ENCODE measurements around the gene ZCWPW1. TPM values are rescaled to one million over a fixed set of nuclear protein-coding genes. Genes with fewer than 3 reads are reported as not detected.

The ZCWPW1 gene
- total and polyA plus RNA-seq, 2 of the 13 experiments (the other 11 are each of a cell fraction or from before 2014, with no cell fraction given): 2.4 to 2.5 TPM

DNA sequence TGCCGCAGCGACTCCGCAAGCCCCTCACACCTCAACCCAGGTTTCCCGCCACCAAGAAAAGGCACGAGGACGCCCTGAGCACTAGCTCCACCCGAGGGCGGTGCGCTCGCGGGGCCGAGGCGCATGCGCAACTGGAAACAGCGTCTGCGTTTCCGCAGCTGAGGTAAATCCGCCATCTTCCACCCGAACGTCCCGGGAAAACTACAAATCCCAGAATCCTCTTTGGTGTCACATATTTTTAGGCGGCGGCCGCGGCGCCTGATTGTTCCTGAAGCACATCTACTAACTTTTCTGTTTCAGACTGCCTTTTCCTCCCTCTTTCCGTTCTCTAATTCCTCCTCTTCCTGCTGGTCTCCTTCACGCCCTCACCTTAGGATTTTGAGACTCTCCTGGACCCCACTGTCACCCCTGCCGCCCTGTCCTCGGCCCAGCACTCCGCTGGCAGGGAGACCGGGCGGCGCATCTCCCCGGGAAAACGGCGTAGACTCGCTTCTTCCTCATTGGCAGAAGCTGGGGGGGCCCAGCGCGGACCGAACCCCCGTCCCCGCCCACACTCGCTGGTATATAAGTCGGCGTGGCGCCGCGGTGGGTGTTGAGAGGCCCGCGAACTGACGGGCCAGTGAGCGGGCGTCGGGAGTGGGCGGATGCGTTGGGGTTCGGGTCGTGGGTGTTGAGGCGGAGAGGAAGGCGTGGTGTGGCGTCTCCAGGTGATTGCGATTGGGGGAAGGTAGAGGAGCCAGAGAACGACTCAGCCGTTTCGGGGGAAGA, at the start of gene ZCWPW1 (continued):
- TF ChIP-seq RNF219 (CRISPR knock-in tag; IDR thresholded peaks at IDR 0.05): no peak
- peak; percentile 89 for TF ChIP-seq RNF2 (conservative IDR thresholded peaks at IDR 0.05; ENCODE audit: low read depth)
- TF ChIP-seq IRF2 (CRISPR knock-in tag; IDR thresholded peaks at IDR 0.05): no peak; the same call in none of the 2 replicates
- no peak for TF ChIP-seq SAFB2 (CRISPR knock-in tag; IDR thresholded peaks at IDR 0.05; ENCODE audit: borderline replicate concordance, low read depth)
- TF ChIP-seq MTA3 (CRISPR knock-in tag; IDR thresholded peaks at IDR 0.05): no peak
- TF ChIP-seq NFE2L1 (CRISPR knock-in tag; IDR thresholded peaks at IDR 0.05; ENCODE audit: borderline replicate concordance): no peak; the same call in 1 of the 2 replicates
- TF ChIP-seq ZNF296 (CRISPR knock-in tag; conservative IDR thresholded peaks at IDR 0.05): no peak
- TF ChIP-seq ZMYM3 (CRISPR knock-in tag; IDR thresholded peaks at IDR 0.05): 0 out of 2 replicates have a peak, but pooled peaks have one; percentile 22
- TF ChIP-seq, protein P1, sequence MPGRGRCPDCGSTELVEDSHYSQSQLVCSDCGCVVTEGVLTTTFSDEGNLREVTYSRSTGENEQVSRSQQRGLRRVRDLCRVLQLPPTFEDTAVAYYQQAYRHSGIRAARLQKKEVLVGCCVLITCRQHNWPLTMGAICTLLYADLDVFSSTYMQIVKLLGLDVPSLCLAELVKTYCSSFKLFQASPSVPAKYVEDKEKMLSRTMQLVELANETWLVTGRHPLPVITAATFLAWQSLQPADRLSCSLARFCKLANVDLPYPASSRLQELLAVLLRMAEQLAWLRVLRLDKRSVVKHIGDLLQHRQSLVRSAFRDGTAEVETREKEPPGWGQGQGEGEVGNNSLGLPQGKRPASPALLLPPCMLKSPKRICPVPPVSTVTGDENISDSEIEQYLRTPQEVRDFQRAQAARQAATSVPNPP (CRISPR knock-in tag; IDR thresholded peaks at IDR 0.05): peak; percentile 27; the same call in 1 of the 2 replicates
- TF ChIP-seq DPF2 (CRISPR knock-in tag; IDR thresholded peaks at IDR 0.05; ENCODE audit: borderline replicate concordance, low read depth): no peak
- TF ChIP-seq, protein P2, sequence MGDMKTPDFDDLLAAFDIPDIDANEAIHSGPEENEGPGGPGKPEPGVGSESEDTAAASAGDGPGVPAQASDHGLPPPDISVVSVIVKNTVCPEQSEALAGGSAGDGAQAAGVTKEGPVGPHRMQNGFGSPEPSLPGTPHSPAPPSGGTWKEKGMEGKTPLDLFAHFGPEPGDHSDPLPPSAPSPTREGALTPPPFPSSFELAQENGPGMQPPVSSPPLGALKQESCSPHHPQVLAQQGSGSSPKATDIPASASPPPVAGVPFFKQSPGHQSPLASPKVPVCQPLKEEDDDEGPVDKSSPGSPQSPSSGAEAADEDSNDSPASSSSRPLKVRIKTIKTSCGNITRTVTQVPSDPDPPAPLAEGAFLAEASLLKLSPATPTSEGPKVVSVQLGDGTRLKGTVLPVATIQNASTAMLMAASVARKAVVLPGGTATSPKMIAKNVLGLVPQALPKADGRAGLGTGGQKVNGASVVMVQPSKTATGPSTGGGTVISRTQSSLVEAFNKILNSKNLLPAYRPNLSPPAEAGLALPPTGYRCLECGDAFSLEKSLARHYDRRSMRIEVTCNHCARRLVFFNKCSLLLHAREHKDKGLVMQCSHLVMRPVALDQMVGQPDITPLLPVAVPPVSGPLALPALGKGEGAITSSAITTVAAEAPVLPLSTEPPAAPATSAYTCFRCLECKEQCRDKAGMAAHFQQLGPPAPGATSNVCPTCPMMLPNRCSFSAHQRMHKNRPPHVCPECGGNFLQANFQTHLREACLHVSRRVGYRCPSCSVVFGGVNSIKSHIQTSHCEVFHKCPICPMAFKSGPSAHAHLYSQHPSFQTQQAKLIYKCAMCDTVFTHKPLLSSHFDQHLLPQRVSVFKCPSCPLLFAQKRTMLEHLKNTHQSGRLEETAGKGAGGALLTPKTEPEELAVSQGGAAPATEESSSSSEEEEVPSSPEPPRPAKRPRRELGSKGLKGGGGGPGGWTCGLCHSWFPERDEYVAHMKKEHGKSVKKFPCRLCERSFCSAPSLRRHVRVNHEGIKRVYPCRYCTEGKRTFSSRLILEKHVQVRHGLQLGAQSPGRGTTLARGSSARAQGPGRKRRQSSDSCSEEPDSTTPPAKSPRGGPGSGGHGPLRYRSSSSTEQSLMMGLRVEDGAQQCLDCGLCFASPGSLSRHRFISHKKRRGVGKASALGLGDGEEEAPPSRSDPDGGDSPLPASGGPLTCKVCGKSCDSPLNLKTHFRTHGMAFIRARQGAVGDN (CRISPR knock-in tag; IDR thresholded peaks at IDR 0.05): peak; percentile 96
- TF ChIP-seq MEF2D (CRISPR knock-in tag; IDR thresholded peaks at IDR 0.05): no peak; the same call in none of the 2 replicates
- peak; percentile 28 for TF ChIP-seq ZNF205 (CRISPR knock-in tag; IDR thresholded peaks at IDR 0.05)
- TF ChIP-seq, protein P3, sequence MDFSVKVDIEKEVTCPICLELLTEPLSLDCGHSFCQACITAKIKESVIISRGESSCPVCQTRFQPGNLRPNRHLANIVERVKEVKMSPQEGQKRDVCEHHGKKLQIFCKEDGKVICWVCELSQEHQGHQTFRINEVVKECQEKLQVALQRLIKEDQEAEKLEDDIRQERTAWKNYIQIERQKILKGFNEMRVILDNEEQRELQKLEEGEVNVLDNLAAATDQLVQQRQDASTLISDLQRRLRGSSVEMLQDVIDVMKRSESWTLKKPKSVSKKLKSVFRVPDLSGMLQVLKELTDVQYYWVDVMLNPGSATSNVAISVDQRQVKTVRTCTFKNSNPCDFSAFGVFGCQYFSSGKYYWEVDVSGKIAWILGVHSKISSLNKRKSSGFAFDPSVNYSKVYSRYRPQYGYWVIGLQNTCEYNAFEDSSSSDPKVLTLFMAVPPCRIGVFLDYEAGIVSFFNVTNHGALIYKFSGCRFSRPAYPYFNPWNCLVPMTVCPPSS (IDR thresholded peaks at IDR 0.05): no peak
- 0 out of 2 replicates have a peak, but pooled peaks have one; percentile 8 for TF ChIP-seq MEIS1 (CRISPR knock-in tag; IDR thresholded peaks at IDR 0.05; ENCODE audit: borderline replicate concordance)
- no peak; the same call in 1 of the 2 replicates for TF ChIP-seq NR1H2 (CRISPR knock-in tag; IDR thresholded peaks at IDR 0.05; ENCODE audit: borderline replicate concordance, low read depth)

Measured in HepG2 (cell line).